DMS 273 (cell line): ENCODE results near the gene EIF4E1B.
A peak's percentile ranks its signal among the peaks of the same experiment; 100 is the strongest.

ENCODE experiments used
- DNase-seq: peaks from one replicate; lab custom pipeline; 2025; ENCODE audit not compliant: unreplicated experiment; lab: John Stamatoyannopoulos, UW

The EIF4E1B gene

DNA sequence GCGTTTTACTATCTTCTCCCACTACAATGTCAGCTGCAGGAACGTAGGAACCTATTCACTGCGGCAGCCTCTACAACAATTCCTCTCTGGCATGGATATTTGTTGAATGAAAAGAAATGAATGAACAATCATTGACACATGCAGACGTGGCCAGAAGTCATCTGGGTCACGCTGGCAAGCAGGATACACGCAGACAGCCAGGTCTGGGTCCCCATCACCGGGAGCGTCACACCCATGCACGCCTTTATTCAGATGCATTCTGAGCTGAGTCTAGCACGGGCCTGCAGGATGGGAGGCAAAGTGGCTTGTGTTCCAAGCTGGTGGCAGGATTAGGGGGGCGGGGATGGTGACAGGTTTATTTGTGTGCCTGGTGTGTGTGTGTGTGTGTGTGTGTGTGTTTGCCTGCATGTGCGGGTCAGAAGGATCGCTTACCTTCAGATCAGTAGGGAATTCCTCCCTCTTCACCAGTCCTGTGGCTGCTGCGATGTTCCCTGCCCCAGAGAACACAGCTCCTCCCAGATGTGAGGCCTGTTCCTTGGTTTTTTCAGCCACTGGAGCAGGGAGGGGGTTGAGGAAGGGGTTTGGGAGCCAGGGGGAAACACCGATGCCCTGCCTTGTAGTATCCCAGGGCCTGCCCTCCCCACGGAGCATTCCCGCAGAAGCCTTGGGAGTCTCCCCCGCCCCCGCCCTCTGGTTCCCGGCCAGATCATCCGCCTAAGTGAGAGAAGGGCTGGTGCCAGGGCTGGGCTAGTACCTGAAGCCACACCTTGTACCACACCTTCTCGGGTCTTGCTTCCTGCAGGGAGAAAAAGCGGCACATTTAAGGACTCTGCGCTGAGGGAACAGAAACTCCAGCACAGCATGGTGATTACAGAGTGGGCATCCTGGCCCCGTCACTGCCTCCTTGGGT, 4.3 kb upstream of the EIF4E1B start:
- no peak for DNase-seq

DNA sequence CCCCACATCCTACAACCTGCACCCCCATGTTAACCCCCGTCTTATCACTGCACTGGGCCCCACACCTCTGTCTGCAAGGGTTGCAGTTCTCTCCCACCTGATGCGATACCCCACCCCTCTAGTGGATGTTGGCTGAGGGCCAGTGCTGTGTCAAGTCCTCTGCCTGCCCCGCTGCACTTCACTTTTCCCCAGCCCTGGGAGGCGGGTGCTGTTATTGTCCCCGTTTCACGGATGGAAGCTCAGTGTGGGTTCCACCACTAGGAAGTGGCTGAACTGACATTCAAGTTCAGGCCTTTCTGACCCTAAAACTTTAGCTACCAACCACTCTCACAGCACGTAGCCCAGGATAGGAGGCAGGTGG, 3.6 kb upstream of the EIF4E1B start:
- no peak for DNase-seq

DNA sequence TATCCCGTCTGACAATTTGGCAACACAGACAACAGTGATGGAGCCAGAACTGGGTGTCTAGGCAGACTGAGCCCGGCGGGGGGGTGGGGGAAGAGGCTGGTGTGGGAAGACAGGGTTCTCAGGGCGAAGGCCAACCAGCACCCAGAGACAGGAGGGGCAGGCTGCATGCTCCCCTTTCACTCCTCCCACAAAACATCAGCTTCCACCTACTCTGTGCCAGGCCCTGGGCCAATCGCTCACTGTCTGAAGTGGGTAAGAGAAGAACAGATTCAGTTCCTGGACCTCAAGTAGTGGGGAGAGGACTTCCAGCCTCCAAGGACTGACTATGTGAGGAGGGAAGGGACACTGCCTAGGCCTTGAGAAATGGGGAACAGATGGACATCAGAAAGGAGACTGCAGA, 2.9 kb upstream of the EIF4E1B start:
- no peak for DNase-seq

- DNase-seq: no peak
Observed at GRCh38 chr5:176628406-176629228, 1.9 kb upstream of the EIF4E1B start.

DNA sequence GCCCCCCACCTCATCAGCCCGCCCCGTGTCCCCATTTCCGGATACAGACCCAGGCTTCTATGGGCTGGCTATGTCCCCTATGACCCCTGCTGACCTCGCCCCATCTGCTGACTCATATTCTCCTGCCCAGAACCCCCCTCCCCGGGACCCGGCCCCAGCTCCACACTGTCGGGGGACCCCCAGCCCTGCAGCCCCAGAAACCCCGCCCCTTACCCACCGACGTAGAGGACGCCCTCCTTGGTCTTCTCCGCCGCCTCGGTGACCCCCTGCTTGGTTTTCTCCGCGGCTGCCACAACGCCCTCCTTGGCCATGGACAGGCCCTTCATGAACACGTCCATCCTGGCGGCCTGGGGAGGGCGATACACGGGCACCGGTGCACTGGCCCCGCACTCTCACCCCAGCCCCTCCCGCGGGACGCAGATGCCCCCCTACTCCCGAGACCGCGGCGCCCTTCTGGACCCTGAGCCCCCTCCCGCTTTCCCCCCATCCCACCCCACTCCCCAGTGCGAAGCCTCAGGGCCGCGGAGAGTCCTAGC, 1.1 kb upstream of the EIF4E1B start:
- no peak for DNase-seq

DNA sequence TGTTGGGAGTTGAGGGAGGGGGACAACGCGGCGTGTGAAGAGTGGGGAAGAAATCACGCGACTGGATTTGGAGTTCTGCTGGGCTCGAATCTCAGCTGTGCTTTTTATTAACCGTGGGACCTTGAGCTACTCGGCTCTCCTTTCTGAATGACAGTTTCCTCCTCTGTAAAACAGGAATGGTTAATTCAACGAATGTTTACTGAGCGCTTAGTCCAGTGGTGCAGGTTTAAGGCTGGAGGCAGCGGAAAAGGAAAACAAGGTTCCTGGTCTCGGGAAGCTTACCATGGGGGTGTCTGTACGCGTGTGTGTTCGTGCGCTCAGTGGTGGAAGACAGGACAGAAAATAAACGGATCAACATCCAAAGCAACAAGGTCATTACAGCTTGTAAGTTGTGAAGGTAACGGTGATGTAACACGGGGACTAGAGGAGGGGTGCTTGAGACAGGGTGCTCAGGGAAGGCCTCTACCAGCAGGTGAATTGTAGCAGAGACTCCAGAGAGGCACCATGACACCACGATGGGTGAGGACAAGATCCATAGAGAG, 277 bp downstream of the EIF4E1B start:
- DNase-seq: no peak

DNA sequence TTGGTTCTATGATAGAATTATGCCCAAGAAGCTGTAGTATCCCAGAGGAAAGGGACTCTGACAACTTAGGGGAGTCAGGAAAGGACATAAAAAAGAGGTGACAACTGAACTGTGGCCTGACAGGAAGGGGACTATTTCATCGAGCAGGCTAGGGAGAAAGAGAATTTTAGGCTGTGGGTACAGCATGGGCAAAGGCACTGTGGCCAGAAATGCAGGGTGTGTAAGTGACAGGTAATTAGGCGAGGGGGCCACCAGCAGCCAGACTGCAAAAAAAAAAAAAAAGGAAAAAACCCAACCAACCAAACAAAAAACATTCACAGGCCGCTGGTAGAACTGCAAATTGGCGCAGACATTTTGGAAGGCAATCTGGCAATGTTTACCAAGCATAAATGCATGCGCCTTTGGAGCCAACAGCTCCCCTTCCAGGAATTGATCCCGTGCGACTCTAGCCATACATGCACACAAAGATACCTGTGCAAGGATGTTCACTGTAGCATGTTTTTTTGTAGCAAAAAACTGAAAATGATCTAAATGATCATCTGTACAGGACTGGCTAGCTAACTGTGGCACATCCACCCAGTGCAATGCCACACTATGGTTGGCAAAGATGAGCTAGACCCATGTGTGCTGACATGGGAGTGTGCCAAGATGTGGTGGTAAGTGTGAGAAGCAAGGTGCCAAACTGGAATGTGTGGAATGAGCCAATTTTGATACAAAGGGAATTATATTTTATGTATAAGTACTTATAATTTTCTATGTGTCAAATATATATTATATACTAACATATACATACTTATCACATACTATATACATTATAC, 1.1 kb downstream of the EIF4E1B start:
- DNase-seq: peak; percentile 73

DNA sequence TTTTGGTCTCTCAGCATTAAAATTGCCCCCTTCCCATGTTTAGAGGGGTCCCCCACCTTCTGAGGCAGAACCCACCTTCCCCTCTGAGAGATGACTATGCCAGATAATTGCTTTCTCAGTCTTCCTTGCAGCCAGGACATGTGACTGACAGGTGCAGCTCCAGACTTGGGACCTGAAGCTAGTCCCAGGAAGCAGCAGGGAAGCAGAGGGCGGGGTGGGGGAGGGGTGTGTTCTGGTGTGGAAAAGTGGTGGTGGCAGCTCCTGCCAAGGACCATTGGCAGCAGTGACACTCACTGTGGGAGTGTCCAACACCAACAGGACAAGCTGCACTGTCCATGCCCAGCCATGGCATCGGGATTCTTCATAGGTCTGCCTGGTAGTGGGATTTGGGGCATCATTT, 2.3 kb downstream of the EIF4E1B start:
- DNase-seq: no peak

- DNase-seq: no peak
Observed at GRCh38 chr5:176633598-176633997, 3.1 kb downstream of the EIF4E1B start.

DNA sequence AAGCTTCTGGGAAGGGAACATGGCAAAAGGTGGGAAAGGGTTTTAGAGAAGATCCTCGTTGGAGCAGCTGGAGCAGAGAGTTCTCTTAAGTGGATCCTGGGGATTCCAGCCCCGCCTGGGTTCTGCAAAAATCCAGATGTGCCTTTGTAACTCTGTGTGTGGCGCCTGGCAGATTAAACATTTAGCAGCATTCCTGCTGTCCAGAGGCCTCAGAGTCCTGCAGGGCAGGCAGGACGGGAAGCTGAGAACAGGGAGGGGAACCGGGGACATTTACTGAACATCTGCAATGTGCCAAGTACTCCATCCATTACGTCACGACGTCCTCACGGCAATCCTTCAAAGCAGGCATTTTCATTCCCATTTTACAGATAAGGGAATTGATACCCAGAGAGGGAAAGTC, 6.0 kb downstream of the EIF4E1B start:
- DNase-seq: no peak

DNA sequence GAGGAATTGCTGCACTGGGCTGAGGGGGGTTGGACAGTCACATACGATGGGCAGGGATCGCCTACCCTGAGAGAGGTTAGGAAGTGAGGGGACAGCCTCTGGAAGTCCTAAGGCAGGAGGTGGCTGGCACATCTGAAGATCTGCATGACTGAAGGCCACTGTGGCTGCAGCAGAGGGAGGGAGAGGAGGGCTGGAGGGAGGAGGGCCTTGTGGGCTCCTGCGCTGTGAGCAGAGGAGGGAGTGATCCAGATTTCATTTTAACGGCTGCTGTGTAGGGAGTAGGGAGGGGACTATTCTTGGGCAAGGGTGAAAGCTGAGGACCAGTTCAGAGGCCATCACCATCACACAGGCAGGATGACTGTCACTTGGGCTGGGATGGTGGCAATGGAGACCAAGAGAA, 7.1 kb downstream of the EIF4E1B start:
- DNase-seq: no peak

DNA sequence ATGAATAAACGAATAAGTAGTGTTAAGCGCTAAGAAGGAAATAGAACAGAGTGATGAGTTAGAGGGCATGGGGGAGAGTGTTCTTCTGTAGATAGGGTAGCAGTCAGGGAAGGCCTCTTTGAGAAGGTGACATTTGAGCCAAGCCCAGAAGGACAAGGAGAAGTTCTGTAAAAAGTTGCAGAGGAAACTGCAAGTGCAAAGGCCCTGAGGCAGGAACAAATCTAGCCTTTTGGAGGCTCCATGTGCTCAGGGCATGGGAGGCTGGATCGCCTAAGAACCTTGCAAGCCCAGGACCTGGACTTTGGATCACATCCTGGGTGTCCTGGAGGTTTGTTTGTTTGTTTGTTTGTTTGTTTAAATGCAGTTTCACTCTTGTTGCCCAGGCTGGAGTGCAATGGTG, 8.0 kb downstream of the EIF4E1B start:
- no peak for DNase-seq

DNA sequence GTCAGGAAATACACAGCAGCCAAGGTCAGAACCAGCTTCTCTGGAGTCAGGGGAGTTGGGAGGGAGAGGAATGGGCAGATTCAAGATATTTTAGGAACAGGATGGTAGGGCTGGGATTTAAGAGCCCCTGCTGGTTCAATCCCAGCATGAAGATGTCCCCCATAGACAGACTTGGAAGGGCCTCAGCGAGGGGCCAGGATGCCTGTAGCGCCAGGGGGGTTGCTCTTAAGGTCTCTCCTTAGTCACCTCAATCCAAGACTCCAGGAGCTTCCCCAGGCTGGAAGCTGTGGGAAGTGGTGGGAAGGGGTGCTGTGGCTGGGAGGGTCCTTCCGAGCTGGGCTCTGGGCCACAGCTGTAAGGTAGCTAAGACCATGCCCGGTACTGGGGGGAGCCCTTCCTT, 8.7 kb downstream of the EIF4E1B start:
- no peak for DNase-seq

- peak; percentile 97 for DNase-seq
Observed at GRCh38 chr5:176639981-176640380, 9.5 kb downstream of the EIF4E1B start.

DNA sequence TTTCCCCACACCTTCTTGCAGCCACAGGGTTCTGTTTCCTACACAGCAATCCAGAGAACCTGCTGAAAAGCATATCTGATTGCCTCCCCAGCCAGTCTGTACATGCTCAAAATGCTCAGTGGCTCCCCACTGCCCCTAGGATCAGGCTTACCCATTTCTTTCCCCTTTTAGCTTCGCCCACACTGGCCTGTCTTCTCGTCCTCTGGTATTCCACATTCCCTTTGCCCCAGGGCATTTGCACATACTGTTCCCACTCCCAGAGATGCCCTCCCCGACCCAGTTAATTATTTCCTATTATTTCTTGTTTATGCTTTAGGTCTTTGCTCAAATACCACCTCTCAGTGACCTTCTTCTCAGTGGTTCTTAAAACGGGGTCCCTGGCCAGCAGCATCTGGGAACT, 10.1 kb downstream of the EIF4E1B start:
- peak; percentile 53 for DNase-seq

- no peak for DNase-seq
Observed at GRCh38 chr5:176642675-176643490, 12.4 kb downstream of the EIF4E1B start.

DNA sequence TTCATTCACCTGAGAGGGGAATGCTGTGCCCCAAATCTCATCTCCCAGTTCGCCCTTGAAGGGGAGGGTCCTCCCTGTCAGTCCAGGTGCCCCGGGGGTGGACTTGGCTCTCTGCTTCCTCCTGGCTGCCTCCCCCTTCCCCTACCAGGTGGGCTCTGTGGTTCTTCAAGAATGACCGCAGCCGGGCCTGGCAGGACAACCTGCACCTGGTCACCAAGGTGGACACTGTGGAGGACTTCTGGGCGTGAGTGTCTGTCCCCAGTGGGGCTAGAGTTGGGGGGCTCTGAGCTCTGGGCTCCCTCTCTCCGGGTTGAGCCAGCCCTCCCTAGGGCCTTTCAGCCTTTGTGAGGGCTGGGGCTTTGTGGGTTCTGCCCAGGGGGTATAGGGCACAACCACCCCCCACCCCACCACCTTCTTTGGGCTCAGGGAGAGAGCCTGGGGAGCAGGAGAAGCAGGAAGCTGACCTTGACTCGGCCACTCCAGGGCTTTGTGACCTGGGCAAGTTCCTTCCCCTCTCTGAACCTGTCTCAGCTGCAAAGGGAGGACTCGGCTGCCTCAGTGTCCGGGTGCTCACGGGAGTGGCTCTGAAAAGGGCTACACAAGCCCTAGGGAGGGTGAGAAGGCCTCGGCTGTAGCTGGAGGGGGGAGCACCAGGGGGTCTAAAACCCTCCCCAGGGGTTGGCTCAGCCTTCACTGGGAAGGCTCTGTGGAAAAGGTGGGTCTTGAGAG, 13.2 kb downstream of the EIF4E1B start:
- no peak for DNase-seq

GRCh38 chr5:176644294-176644693, 13.8 kb downstream of the EIF4E1B start:
- no peak for DNase-seq
